Measurements from ENCODE around the gene SERINC3.
A peak's percentile ranks its signal among the peaks of the same experiment; 100 is the strongest.

Gene SERINC3

DNA sequence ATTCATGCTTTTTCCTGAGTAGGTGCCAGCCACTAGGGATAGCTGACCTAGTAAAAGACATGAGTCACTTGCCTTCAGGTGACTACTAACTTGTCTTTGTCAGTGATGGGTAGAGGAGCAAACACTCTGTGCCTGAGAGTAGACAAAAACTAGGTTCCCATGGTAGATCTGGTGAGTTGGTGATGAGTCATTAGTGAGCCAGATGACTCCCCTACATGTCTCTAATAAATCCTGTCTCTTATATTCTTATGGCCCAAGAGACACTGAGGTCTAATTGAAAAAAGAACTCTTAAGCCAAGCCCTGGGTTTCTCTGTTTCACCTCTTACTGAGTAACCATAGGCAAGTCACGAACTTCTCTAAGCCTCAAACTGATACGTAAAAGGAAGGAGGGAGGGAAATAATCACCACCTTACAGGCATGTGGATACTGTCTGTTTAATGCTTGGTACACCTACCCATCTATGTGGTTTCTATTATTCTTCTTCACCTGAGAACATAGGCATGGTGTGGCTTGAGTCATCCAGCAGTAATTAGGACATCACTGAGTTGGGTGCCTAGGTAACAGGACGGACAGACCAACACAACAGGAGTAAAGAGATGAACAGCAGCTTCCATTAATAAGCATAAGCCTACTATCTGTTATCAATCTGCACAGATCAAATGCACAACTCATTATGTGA lies 25.9 kb downstream of the SERINC3 start:
- no peak for TF ChIP-seq CTCF (IDR thresholded peaks at IDR 0.05; ENCODE audit: low read length, missing control alignments)
- DNase-seq (ENCODE audit: low read depth), result peak; percentile 89
- no peak overlapping the region for H3K4me3 ChIP-seq (replicated peaks; ENCODE audit: low read depth, low read length)

GRCh38 chr20:44495257-44495656 lies 26.6 kb downstream of the SERINC3 start:
- H3K4me3 ChIP-seq (replicated peaks; ENCODE audit: low read depth, low read length), result no peak overlapping the region
- TF ChIP-seq CTCF (IDR thresholded peaks at IDR 0.05; ENCODE audit: low read length, missing control alignments), result no peak
- DNase-seq (ENCODE audit: low read depth), result peak; percentile 93

DNA sequence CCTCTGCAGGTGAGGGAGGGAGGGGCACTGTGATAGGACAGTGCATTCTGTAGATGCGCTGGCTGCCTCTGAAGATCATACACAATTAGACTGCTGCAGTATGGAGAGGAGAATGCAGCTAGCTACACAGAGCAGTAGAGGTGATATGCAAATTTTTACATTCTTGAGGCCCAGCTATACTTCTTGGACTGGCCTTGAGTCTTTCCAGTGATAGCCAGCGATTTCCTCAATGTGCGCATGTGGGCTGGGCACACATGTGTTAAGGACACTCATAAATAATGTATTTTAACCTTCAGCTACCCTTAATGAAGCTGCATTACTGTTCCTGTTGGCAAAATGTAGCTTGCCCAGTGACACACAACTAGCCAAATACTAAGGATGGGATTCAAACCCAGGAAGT lies 27.2 kb downstream of the SERINC3 start:
- H3K4me3 ChIP-seq (replicated peaks; ENCODE audit: low read depth, low read length), result no peak overlapping the region
- no peak for TF ChIP-seq CTCF (IDR thresholded peaks at IDR 0.05; ENCODE audit: low read length, missing control alignments)
- peak; percentile 20 for DNase-seq (ENCODE audit: low read depth)

GRCh38 chr20:44494266-44494665 lies 27.6 kb downstream of the SERINC3 start:
- no peak overlapping the region for H3K4me3 ChIP-seq (replicated peaks; ENCODE audit: low read depth, low read length)
- peak; percentile 47 for DNase-seq (ENCODE audit: low read depth)
- TF ChIP-seq CTCF (IDR thresholded peaks at IDR 0.05; ENCODE audit: low read length, missing control alignments), result no peak

- TF ChIP-seq CTCF (IDR thresholded peaks at IDR 0.05; ENCODE audit: low read length, missing control alignments), result no peak
- peak; percentile 64 for DNase-seq (ENCODE audit: low read depth)
- H3K4me3 ChIP-seq (replicated peaks; ENCODE audit: low read depth, low read length), result no peak overlapping the region
These were observed 30.1 kb downstream of the SERINC3 start for GRCh38 chr20:44491635-44492395.

DNA sequence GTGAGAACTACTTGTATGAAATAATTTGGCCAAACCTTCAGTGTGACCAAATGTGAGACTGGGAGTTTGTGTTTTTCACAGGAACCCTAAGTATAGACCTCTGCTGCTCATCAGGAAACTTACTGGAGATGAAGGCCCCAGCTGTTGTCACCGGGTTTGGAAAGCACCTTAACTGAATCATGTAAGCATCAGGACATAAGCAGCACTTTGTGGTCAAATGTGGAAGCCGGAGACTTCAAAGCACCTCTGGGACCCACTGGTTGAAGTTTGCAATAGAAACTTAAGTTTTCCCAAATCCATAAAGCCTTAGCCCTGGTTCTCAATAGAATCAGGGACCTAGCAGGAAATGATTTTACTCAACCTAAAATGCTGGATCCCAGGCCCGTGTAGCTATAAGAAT lies 31.9 kb downstream of the SERINC3 start:
- no peak for DNase-seq (ENCODE audit: low read depth)
- TF ChIP-seq CTCF (IDR thresholded peaks at IDR 0.05; ENCODE audit: low read length, missing control alignments), result no peak
- H3K4me3 ChIP-seq (replicated peaks; ENCODE audit: low read depth, low read length), result no peak overlapping the region
